Measurements from ENCODE around the gene KDELR3. TPM values are rescaled to one million over a fixed set of nuclear protein-coding genes. Genes with fewer than 3 reads are reported as not detected.

The KDELR3 gene
- total RNA-seq, result under 1 TPM; 0.26 to 0.92 TPM

- Mint-ChIP-seq H3K27ac (no peak within 1 kb of the TSS), H3K4me3 (peak within 1 kb of the TSS; percentile 66), H3K27me3 (peaks cover 12% of the 10 kb centered on the region in 2 donors), H3K4me1 (ENCODE audit: low read depth in 2 of 2) (peaks cover 0 to 7% of the 10 kb centered on the region in 2 donors), H3K9me3 (no peaks in the 10 kb centered on the region), H3K36me3 (no peaks in the 10 kb centered on the region)
- peak; percentile 89 for DNase-seq (ENCODE audit: low spot score)
- ATAC-seq, result peak; percentile 93 to 95
Observed at GRCh38 chr22:38467904-38468442, at the start of gene KDELR3. Gene KDELR3 (plus strand): TSS chr22:38468096. CDS start chr22:38468234, 138 bp downstream.

GRCh38 chr22:38418589-38418988, 49.3 kb upstream of the KDELR3 start:
- ATAC-seq (no peak), DNase-seq (ENCODE audit: low spot score) (no peak)
- no peaks in the 10 kb centered on the region for H3K36me3 Mint-ChIP-seq
- peak overlapping the region in 1 of 2 donors; percentile 0 for H3K27ac Mint-ChIP-seq
- H3K4me1 Mint-ChIP-seq (ENCODE audit: low read depth in 2 of 2), result no peaks in the 10 kb centered on the region
- no peaks in the 10 kb centered on the region for H3K27me3 Mint-ChIP-seq
- no peaks in the 10 kb centered on the region for H3K9me3 Mint-ChIP-seq
- H3K4me3 Mint-ChIP-seq, result no peak overlapping the region

GRCh38 chr22:38419121-38419857, 48.6 kb upstream of the KDELR3 start:
- Mint-ChIP-seq H3K27ac (peak overlapping the region in 1 of 2 donors; percentile 0), H3K4me1 (ENCODE audit: low read depth in 2 of 2) (no peaks in the 10 kb centered on the region), H3K4me3 (no peak overlapping the region), H3K9me3 (no peaks in the 10 kb centered on the region), H3K36me3 (no peaks in the 10 kb centered on the region), H3K27me3 (no peaks in the 10 kb centered on the region)
- DNase-seq (ENCODE audit: low spot score) (no peak), ATAC-seq (peak in 1 of 2 donors; percentile 34)

- no peaks in the 10 kb centered on the region for H3K9me3 Mint-ChIP-seq
- H3K36me3 Mint-ChIP-seq, result no peaks in the 10 kb centered on the region
- no peaks in the 10 kb centered on the region for H3K4me1 Mint-ChIP-seq (ENCODE audit: low read depth in 2 of 2)
- H3K27me3 Mint-ChIP-seq, result no peaks in the 10 kb centered on the region
- ATAC-seq (no peak), DNase-seq (ENCODE audit: low spot score) (no peak)
- H3K27ac Mint-ChIP-seq, result no peak overlapping the region
- no peak overlapping the region for H3K4me3 Mint-ChIP-seq
Observed at GRCh38 chr22:38419858-38420160, 48.1 kb upstream of the KDELR3 start.

- H3K4me1 Mint-ChIP-seq (ENCODE audit: low read depth in 2 of 2), result no peaks in the 10 kb centered on the region
Observed at GRCh38 chr22:38420734-38421133, 47.2 kb upstream of the KDELR3 start.

GRCh38 chr22:38422611-38423511, 45.0 kb upstream of the KDELR3 start:
- no peaks in the 10 kb centered on the region for H3K36me3 Mint-ChIP-seq
- DNase-seq (ENCODE audit: low spot score), result peak; percentile 55
- no peaks in the 10 kb centered on the region for H3K27me3 Mint-ChIP-seq
- no peaks in the 10 kb centered on the region for H3K4me1 Mint-ChIP-seq (ENCODE audit: low read depth in 2 of 2)
- no peak for ATAC-seq
- no peak overlapping the region for H3K27ac Mint-ChIP-seq
- H3K4me3 Mint-ChIP-seq, result no peak overlapping the region
- H3K9me3 Mint-ChIP-seq, result no peaks in the 10 kb centered on the region

More at GRCh38 chr22:38420734-38421133, 47.2 kb upstream of the KDELR3 start:
- DNase-seq (ENCODE audit: low spot score) (no peak), ATAC-seq (no peak)
- H3K27me3 Mint-ChIP-seq, result no peaks in the 10 kb centered on the region
- H3K4me3 Mint-ChIP-seq, result no peak overlapping the region
- H3K9me3 Mint-ChIP-seq, result no peaks in the 10 kb centered on the region
- no peaks in the 10 kb centered on the region for H3K36me3 Mint-ChIP-seq
- no peak overlapping the region for H3K27ac Mint-ChIP-seq

- H3K4me3 Mint-ChIP-seq, result no peak overlapping the region
- H3K4me1 Mint-ChIP-seq (ENCODE audit: low read depth in 2 of 2), result no peaks in the 10 kb centered on the region
- H3K27ac Mint-ChIP-seq, result no peak overlapping the region
- H3K36me3 Mint-ChIP-seq, result no peaks in the 10 kb centered on the region
- H3K27me3 Mint-ChIP-seq, result no peaks in the 10 kb centered on the region
- no peak for ATAC-seq
- DNase-seq (ENCODE audit: low spot score), result no peak
- no peaks in the 10 kb centered on the region for H3K9me3 Mint-ChIP-seq
Observed at GRCh38 chr22:38423512-38424503, 44.1 kb upstream of the KDELR3 start.

- DNase-seq (ENCODE audit: low spot score) (peak; percentile 58), ATAC-seq (no peak)
- H3K36me3 Mint-ChIP-seq, result no peaks in the 10 kb centered on the region
- no peaks in the 10 kb centered on the region for H3K27me3 Mint-ChIP-seq
- no peaks in the 10 kb centered on the region for H3K9me3 Mint-ChIP-seq
- no peaks in the 10 kb centered on the region for H3K4me1 Mint-ChIP-seq (ENCODE audit: low read depth in 2 of 2)
- no peak overlapping the region for H3K4me3 Mint-ChIP-seq
- H3K27ac Mint-ChIP-seq, result no peak overlapping the region
Observed at GRCh38 chr22:38424525-38425080, 43.3 kb upstream of the KDELR3 start.

GRCh38 chr22:38426628-38427027, 41.3 kb upstream of the KDELR3 start:
- DNase-seq (ENCODE audit: low spot score) (no peak), ATAC-seq (no peak)
- no peak overlapping the region for H3K27ac Mint-ChIP-seq
- no peaks in the 10 kb centered on the region for H3K9me3 Mint-ChIP-seq
- no peak overlapping the region for H3K4me3 Mint-ChIP-seq
- no peaks in the 10 kb centered on the region for H3K36me3 Mint-ChIP-seq
- H3K27me3 Mint-ChIP-seq, result no peaks in the 10 kb centered on the region
- no peaks in the 10 kb centered on the region for H3K4me1 Mint-ChIP-seq (ENCODE audit: low read depth in 2 of 2)

GRCh38 chr22:38427465-38427864, 40.4 kb upstream of the KDELR3 start:
- H3K4me3 Mint-ChIP-seq, result no peak overlapping the region
- H3K36me3 Mint-ChIP-seq, result no peaks in the 10 kb centered on the region
- H3K9me3 Mint-ChIP-seq, result no peaks in the 10 kb centered on the region
- no peaks in the 10 kb centered on the region for H3K27me3 Mint-ChIP-seq
- no peaks in the 10 kb centered on the region for H3K4me1 Mint-ChIP-seq (ENCODE audit: low read depth in 2 of 2)
- ATAC-seq, result no peak
- no peak for DNase-seq (ENCODE audit: low spot score)
- no peak overlapping the region for H3K27ac Mint-ChIP-seq

- H3K4me1 Mint-ChIP-seq (ENCODE audit: low read depth in 2 of 2), result no peaks in the 10 kb centered on the region
- no peaks in the 10 kb centered on the region for H3K9me3 Mint-ChIP-seq
- H3K36me3 Mint-ChIP-seq, result no peaks in the 10 kb centered on the region
- no peaks in the 10 kb centered on the region for H3K27me3 Mint-ChIP-seq
- DNase-seq (ENCODE audit: low spot score), result no peak
- H3K27ac Mint-ChIP-seq, result no peak overlapping the region
- H3K4me3 Mint-ChIP-seq, result no peak overlapping the region
- ATAC-seq, result no peak
Observed at GRCh38 chr22:38427940-38428339, 40.0 kb upstream of the KDELR3 start.

- Mint-ChIP-seq H3K4me1 (ENCODE audit: low read depth in 2 of 2) (no peaks in the 10 kb centered on the region), H3K36me3 (no peaks in the 10 kb centered on the region), H3K27ac (no peak overlapping the region), H3K27me3 (no peaks in the 10 kb centered on the region), H3K9me3 (no peaks in the 10 kb centered on the region), H3K4me3 (no peak overlapping the region)
- ATAC-seq, result no peak
- no peak for DNase-seq (ENCODE audit: low spot score)
Observed at GRCh38 chr22:38428714-38429113, 39.2 kb upstream of the KDELR3 start.

GRCh38 chr22:38429499-38430068, 38.3 kb upstream of the KDELR3 start:
- DNase-seq (ENCODE audit: low spot score) (no peak), ATAC-seq (no peak)
- Mint-ChIP-seq H3K4me1 (ENCODE audit: low read depth in 2 of 2) (no peaks in the 10 kb centered on the region), H3K27ac (no peak overlapping the region), H3K4me3 (no peak overlapping the region), H3K36me3 (no peaks in the 10 kb centered on the region), H3K9me3 (no peaks in the 10 kb centered on the region), H3K27me3 (no peaks in the 10 kb centered on the region)
